GM10248 (cell line): Measurements from ENCODE around the gene ITPR1.

Experiments used
- CTCF ChIA-PET: fragments of 300-600 bp; sonication (Branson Sonifier 250); formaldehyde crosslinking; extraction: SDS; loops from one replicate; lab custom pipeline; 2021; ENCODE audit warnings: antibody characterized with exemption; lab: Yijun Ruan, JAX
- POLR2A ChIA-PET: fragments of 350-650 bp; sonication (Branson Sonifier 250); formaldehyde crosslinking; extraction: SDS; loops from one replicate; lab custom pipeline; 2020; ENCODE audit warnings: antibody characterized with exemption; lab: Yijun Ruan, JAX
- DNase-seq: peaks from one replicate; pipeline ENCODE4 v3.0.0; 2012; ENCODE audit errors: extremely low spot score
- CTCF ChIP-seq: IDR thresholded peaks from 2 replicates; pipeline ENCODE4 v1.5.1; 2012; ENCODE audit warnings: mild to moderate bottlenecking, low read depth; ENCODE audit errors: extremely low read depth, missing control alignments, control extremely low read depth

Gene ITPR1

DNA sequence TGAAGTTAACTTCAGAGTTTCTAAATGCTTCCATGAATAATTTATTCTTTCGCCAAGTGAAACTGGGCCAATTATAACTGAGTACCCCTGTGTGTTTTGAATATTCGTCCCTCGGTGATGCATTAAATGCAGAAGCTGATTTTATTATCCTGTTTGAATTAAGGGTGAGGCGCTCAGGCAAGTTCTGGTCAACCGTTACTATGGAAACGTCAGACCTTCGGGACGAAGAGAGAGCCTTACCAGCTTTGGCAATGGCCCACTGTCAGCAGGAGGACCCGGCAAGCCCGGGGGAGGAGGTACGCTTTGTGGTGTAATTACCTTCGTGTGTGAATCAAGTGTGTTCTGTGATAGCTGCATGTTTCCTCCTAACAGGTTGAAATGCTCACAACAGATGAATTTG is 239.8 kb downstream of the ITPR1 start:
- no peak for DNase-seq
- ChIA-PET POLR2A (no interaction called here), CTCF (interaction anchor here (0.9 to 2.6 kb wide), 4 partner anchors 10 to 22 kb away, joined by 3 to 13 read pairs (median 8); no protein-coding TSS in a partner anchor)
- TF ChIP-seq CTCF = no peak

DNA sequence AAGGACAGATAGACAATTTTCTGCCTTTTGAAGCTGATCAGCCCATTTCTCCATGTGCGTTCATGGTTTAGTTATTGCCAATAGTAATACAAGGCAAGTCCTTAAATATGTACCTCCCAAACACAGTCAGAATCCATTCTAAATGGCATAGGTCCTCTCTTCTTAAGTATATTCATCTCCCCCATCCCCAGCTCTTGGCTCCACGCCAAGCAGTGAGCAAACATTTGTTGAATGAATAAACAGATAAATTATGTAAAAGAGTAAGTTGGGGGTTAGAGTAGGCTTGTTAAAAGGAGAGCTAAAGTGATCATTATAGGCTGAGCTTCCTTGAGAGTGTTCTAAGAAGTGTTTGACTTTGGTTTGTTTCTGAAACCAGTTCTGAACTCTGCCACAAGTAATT is 241.3 kb downstream of the ITPR1 start:
- no peak for TF ChIP-seq CTCF
- ChIA-PET POLR2A (no interaction called here), CTCF (interaction anchor here (0.8 to 2.6 kb wide), 12 partner anchors 8 to 239 kb away, joined by 3 to 13 read pairs (median 4); no protein-coding TSS in a partner anchor)

GRCh38 chr3:4735243-4735642 is 242.1 kb downstream of the ITPR1 start:
- POLR2A ChIA-PET = no interaction called here
- CTCF ChIA-PET = interaction anchor here (1.1 to 2.6 kb wide), 8 partner anchors 9 to 41 kb away, joined by 3 to 13 read pairs (median 4); no protein-coding TSS in a partner anchor
- DNase-seq = no peak
- no peak for TF ChIP-seq CTCF

More for the DNA sequence above, 241.3 kb downstream of the ITPR1 start:
- DNase-seq = no peak

GRCh38 chr3:4736284-4736861 is 243.2 kb downstream of the ITPR1 start:
- CTCF ChIA-PET = no interaction called here
- POLR2A ChIA-PET = no interaction called here
- TF ChIP-seq CTCF = no peak
- DNase-seq = no peak

- no peak for TF ChIP-seq CTCF
- ChIA-PET POLR2A (no interaction called here), CTCF (interaction anchor here (1.3 to 3.8 kb wide), 5 partner anchors 10 to 146 kb away, joined by 4 to 18 read pairs (median 5); no protein-coding TSS in a partner anchor)
- DNase-seq = no peak
Measured at GRCh38 chr3:4738737-4739274, 245.7 kb downstream of the ITPR1 start.

DNA sequence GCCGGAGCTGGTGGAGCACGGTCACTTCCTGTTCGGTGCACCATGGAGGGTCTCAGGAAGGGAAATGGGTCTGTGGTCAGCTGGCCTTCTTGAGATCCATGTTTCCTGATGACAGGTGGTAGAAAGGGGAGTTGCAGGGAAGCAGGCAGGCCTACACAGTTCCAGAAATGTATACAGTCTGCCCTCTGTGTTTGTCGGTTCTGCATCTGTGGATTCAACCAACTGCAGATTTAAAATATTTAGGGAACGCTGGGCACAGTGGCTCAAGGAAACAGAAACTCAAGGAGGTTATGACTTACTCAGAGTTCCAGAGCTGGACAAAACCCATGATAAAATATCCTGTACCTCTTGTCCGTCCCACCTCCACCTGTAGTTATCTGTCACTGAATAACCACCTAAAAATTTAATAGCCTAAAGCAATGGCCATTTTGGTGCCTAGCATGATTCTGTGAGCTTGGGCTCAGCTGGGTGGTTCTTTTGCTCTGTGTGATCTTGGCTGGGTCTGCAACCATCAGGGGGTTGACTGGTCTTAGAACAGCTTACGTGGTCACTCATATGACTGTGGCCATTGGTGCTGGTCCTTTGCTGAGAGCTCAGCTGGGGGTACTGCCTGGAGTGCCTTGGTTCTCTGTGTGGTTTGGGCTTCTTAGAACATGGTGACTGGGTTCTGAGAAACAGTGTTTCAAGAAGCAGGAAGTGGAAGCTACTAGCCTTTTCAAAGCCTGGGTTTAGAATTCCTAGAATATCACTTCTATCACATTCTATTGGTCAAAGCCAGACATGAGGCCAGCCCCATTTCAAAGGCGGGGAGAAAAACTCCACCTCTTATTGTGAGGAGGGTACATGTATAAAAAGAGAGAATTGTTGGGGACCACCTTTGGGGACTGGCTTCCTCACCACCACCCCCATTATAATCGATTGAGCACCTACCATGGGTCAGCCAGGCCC is 246.4 kb downstream of the ITPR1 start:
- ChIA-PET CTCF (interaction anchor here (0.8 to 3.8 kb wide), 7 partner anchors 9 to 240 kb away, joined by 3 to 18 read pairs (median 5); partner anchors contain the start of gene BHLHE40), POLR2A (interaction anchor here (0.6 kb wide), 1 partner anchor 247 kb away, joined by 6 read pairs; the partner anchor contains the start of gene ITPR1)
- no peak for TF ChIP-seq CTCF
- no peak for DNase-seq
